Endodermal cell (in vitro differentiated cells): ENCODE results near the gene WFS1. TPM values are rescaled to one million over a fixed set of nuclear protein-coding genes. Genes with fewer than 3 reads are reported as not detected.

Experiments used
- DNase-seq: peaks from one replicate; pipeline ENCODE4 v3.0.0-alpha.2; 2017
- H3K27ac ChIP-seq: 2 replicates; pipeline ENCODE4 v1.5.1; 2013; ENCODE audit warnings: mild to moderate bottlenecking, low read depth, low read length, moderate library complexity
- H3K27me3 ChIP-seq: 2 replicates; pipeline ENCODE4 v1.6.1; 2013; ENCODE audit warnings: mild to moderate bottlenecking, low read length, moderate library complexity; ENCODE audit not compliant: insufficient read depth, control insufficient read depth, poor library complexity, severe bottlenecking
- H3K36me3 ChIP-seq: 2 replicates; pipeline ENCODE4 v1.7.0; 2013; ENCODE audit warnings: mild to moderate bottlenecking, low read length, moderate library complexity; ENCODE audit not compliant: control insufficient read depth, insufficient read depth
- H3K4me1 ChIP-seq: one replicate; pipeline ENCODE4 v1.7.0; 2013; ENCODE audit warnings: low read length; ENCODE audit not compliant: control insufficient read depth, insufficient read depth
- H3K4me3 ChIP-seq: 2 replicates; pipeline ENCODE4 v1.5.1; 2013; ENCODE audit warnings: mild to moderate bottlenecking, low read length, moderate library complexity
- H3K9ac ChIP-seq: 2 replicates; pipeline ENCODE4 v1.6.1; 2013; ENCODE audit warnings: mild to moderate bottlenecking, low read length, moderate library complexity; ENCODE audit not compliant: poor library complexity, severe bottlenecking; ENCODE audit errors: extremely low read depth
- H3K9me3 ChIP-seq: 2 replicates; pipeline ENCODE4 v1.6.1; 2013; ENCODE audit warnings: mild to moderate bottlenecking, low read length, moderate library complexity; ENCODE audit not compliant: control insufficient read depth
- H3K27ac Mint-ChIP-seq: 2 replicates; pipeline ENCODE4 v1.8.0; 2020; ENCODE audit warnings: mixed read lengths
- H3K27me3 Mint-ChIP-seq: 2 replicates; pipeline ENCODE4 v1.8.0; 2021; ENCODE audit warnings: mild to moderate bottlenecking, mixed read lengths; ENCODE audit not compliant: insufficient read depth
- H3K36me3 Mint-ChIP-seq: 2 replicates; pipeline ENCODE4 v1.8.0; 2020; ENCODE audit warnings: low read depth, mixed read lengths
- H3K4me1 Mint-ChIP-seq: 2 replicates; pipeline ENCODE4 v1.8.0; 2020; ENCODE audit warnings: mixed read lengths
- H3K4me3 Mint-ChIP-seq: 2 replicates; pipeline ENCODE4 v1.8.0; 2020; ENCODE audit warnings: mild to moderate bottlenecking, moderate library complexity, mixed read lengths
- H3K9me3 Mint-ChIP-seq: 2 replicates; pipeline ENCODE4 v1.8.0; 2020; ENCODE audit warnings: mild to moderate bottlenecking, mixed read lengths
- CTCF ChIP-seq: fragments of 200-600 bp; sonication (generic); conservative IDR thresholded peaks from 2 replicates; pipeline ENCODE4 v1.5.0; 2021; ENCODE audit warnings: antibody characterized with exemption, mild to moderate bottlenecking
- WGBS, 2 experiments: methylation state at CpG; one replicate each; pipeline versions ENCODE4 v1.1.5 to v1.1.7; 2013; ENCODE audit warnings: missing lambda C conversion rate in 2 of 2, mixed read lengths in 1 of 2; ENCODE audit not compliant: insufficient coverage in 1 of 2, insufficient read length in 1 of 2; 5-methylcytosine and 5-hydroxymethylcytosine counted together
- total RNA-seq, 2 donors: library from RNA; stranded (reverse); fragmentation: NEBNext Ultra II Directional in 1 of 2; extraction: Animal tissue kit (Norgen Biotek cat#: 25700) in 1 of 2; gene quantifications; 2 replicates in 1 of 2; 3 replicates in 1 of 2; pipeline ENCODE4 v1.2.1, GENCODE V29; 2021

The WFS1 gene
- total RNA-seq, 2 donors from 2014 or later: 25.3 to 26.1 TPM

GRCh38 chr4:6322761-6323566, 53.3 kb downstream of the WFS1 start:
- no peaks in the 10 kb centered on the region for H3K36me3 ChIP-seq
- Mint-ChIP-seq H3K9me3 (peaks cover 7% of the 10 kb centered on the region), H3K27ac (no peak overlapping the region), H3K4me1 (peaks cover 2% of the 10 kb centered on the region), H3K4me3 (no peak overlapping the region), H3K27me3 (no peaks in the 10 kb centered on the region), H3K36me3 (peaks cover 21% of the 10 kb centered on the region)
- no peaks in the 10 kb centered on the region for H3K27me3 ChIP-seq
- TF ChIP-seq CTCF: no peak
- no peak for DNase-seq
- H3K27ac ChIP-seq: no peak overlapping the region
- no peak overlapping the region for H3K4me3 ChIP-seq
- H3K4me1 ChIP-seq: no peaks in the 10 kb centered on the region
- no peak overlapping the region for H3K9ac ChIP-seq
- no peaks in the 10 kb centered on the region for H3K9me3 ChIP-seq
- WGBS, 2 experiments: 90 to 91% methylated on average over 25 to 33 of the region's 33 CpGs

- 88 to 97% methylated on average over 4 to 15 of the region's 15 CpGs for WGBS, 2 experiments
- Histone ChIP-seq H3K27me3 (no peaks in the 10 kb centered on the region), H3K27ac (no peak overlapping the region), H3K9me3 (no peaks in the 10 kb centered on the region), H3K9ac (no peak overlapping the region), H3K4me3 (no peak overlapping the region), H3K36me3 (no peaks in the 10 kb centered on the region), H3K4me1 (no peaks in the 10 kb centered on the region)
- Mint-ChIP-seq H3K9me3 (peaks cover 7% of the 10 kb centered on the region), H3K36me3 (peaks cover 21% of the 10 kb centered on the region), H3K27ac (peak overlapping the region; percentile 39), H3K4me3 (no peak overlapping the region), H3K4me1 (peaks cover 2% of the 10 kb centered on the region), H3K27me3 (no peaks in the 10 kb centered on the region)
- DNase-seq: no peak
- no peak for TF ChIP-seq CTCF
These were observed 54.9 kb downstream of the WFS1 start for GRCh38 chr4:6324461-6324998.

GRCh38 chr4:6324999-6325787, 55.5 kb downstream of the WFS1 start:
- DNase-seq: peak; percentile 50

More at GRCh38 chr4:6324999-6325787, 55.5 kb downstream of the WFS1 start:
- H3K27me3 ChIP-seq: no peaks in the 10 kb centered on the region
- H3K36me3 ChIP-seq: no peaks in the 10 kb centered on the region
- no peak overlapping the region for H3K4me3 ChIP-seq
- Mint-ChIP-seq H3K27me3 (no peaks in the 10 kb centered on the region), H3K4me1 (peaks cover 2% of the 10 kb centered on the region), H3K27ac (peak overlapping the region; percentile 65), H3K4me3 (no peak overlapping the region), H3K9me3 (peaks cover 4% of the 10 kb centered on the region), H3K36me3 (peaks cover 18% of the 10 kb centered on the region)
- no peaks in the 10 kb centered on the region for H3K4me1 ChIP-seq
- WGBS, 2 experiments: 80 to 86% methylated on average over 18 to 22 of the region's 22 CpGs
- no peak overlapping the region for H3K9ac ChIP-seq
- no peak for TF ChIP-seq CTCF
- H3K27ac ChIP-seq: no peak overlapping the region
- no peaks in the 10 kb centered on the region for H3K9me3 ChIP-seq
